SU-DHL-6 (cell line): ENCODE results near the gene THOC6.

Experiments used
- H2AFZ ChIP-seq: fragments of 200-600 bp; sonication (generic); 2 replicates; pipeline ENCODE4 v1.6.1; 2014; ENCODE audit warnings: low read depth, mild to moderate bottlenecking, moderate library complexity, mixed read lengths, antibody characterized with exemption, low read length; ENCODE audit not compliant: severe bottlenecking
- H3F3A ChIP-seq: fragments of 200-600 bp; shearing (Covaris generic); 2 replicates; pipeline ENCODE4 v1.6.0; 2016; ENCODE audit warnings: antibody characterized with exemption, mild to moderate bottlenecking; ENCODE audit not compliant: insufficient read depth
- H3K27ac ChIP-seq: fragments of 200-600 bp; sonication (generic); 2 replicates; pipeline ENCODE4 v1.5.1; 2016; ENCODE audit warnings: low read depth, mild to moderate bottlenecking, low read length, moderate library complexity, mixed read lengths
- H3K27me3 ChIP-seq: fragments of 200-600 bp; sonication (generic), shearing (Covaris generic); 2 replicates; pipeline ENCODE4 v1.6.0; 2014; ENCODE audit warnings: mild to moderate bottlenecking, low read length
- H3K36me3 ChIP-seq: fragments of 200-600 bp; sonication (generic); 2 replicates; pipeline ENCODE4 v1.6.1; 2014; ENCODE audit warnings: mild to moderate bottlenecking, low read length, mixed read lengths
- H3K4me2 ChIP-seq: fragments of 300-600, 200-600 bp; shearing (Covaris generic), sonication (generic); 2 replicates; pipeline ENCODE4 v1.6.0; 2014; ENCODE audit warnings: low read length, low read depth, mild to moderate bottlenecking; ENCODE audit not compliant: poor library complexity, severe bottlenecking
- H3K4me3 ChIP-seq: fragments of 200-600 bp; sonication (generic); 2 replicates; pipeline ENCODE4 v1.5.1; 2014; ENCODE audit warnings: antibody characterized with exemption, low read length, mild to moderate bottlenecking, mixed read lengths; ENCODE audit not compliant: insufficient read depth, poor library complexity, severe bottlenecking
- H3K79me2 ChIP-seq: fragments of 200-600 bp; sonication (generic); 2 replicates; pipeline ENCODE4 v1.6.1; 2014; ENCODE audit warnings: mild to moderate bottlenecking, low read length, moderate library complexity; ENCODE audit not compliant: insufficient read depth
- H3K9ac ChIP-seq: fragments of 200-600 bp; sonication (generic); 2 replicates; pipeline ENCODE4 v1.7.0; 2014; ENCODE audit warnings: mild to moderate bottlenecking, low read length
- H3K9me2 ChIP-seq: fragments of 200-600 bp; sonication (generic); replicated peaks from 2 replicates; pipeline ENCODE4 v1.6.1; 2014; ENCODE audit warnings: low read length; ENCODE audit not compliant: insufficient read depth
- H3K9me3 ChIP-seq: fragments of 200-600 bp; sonication (generic); 2 replicates; pipeline ENCODE4 v1.6.1; 2014; ENCODE audit warnings: low read length, mixed read lengths; ENCODE audit not compliant: insufficient read depth
- H4K20me1 ChIP-seq: fragments of 200-600 bp; sonication (generic); 2 replicates; pipeline ENCODE4 v1.6.1; 2014; ENCODE audit warnings: low read depth, mild to moderate bottlenecking, antibody characterized with exemption, low read length, moderate library complexity, mixed read lengths
- EZH2phosphoT487 ChIP-seq: fragments of 200-600 bp; sonication (generic), shearing (Covaris generic); conservative IDR thresholded peaks from 2 replicates; pipeline ENCODE4 v1.6.1; 2018; ENCODE audit warnings: mild to moderate bottlenecking, antibody characterized with exemption, low read length, moderate library complexity, mixed read lengths
- TF ChIP-seq, protein P1 (sequence below): fragments of 200-600 bp; sonication (generic); IDR thresholded peaks from one replicate; pipeline ENCODE4 v1.5.1; 2017; ENCODE audit warnings: antibody characterized with exemption, mild to moderate bottlenecking, low read length, moderate library complexity; ENCODE audit not compliant: insufficient read depth, poor library complexity, severe bottlenecking

The THOC6 gene

DNA sequence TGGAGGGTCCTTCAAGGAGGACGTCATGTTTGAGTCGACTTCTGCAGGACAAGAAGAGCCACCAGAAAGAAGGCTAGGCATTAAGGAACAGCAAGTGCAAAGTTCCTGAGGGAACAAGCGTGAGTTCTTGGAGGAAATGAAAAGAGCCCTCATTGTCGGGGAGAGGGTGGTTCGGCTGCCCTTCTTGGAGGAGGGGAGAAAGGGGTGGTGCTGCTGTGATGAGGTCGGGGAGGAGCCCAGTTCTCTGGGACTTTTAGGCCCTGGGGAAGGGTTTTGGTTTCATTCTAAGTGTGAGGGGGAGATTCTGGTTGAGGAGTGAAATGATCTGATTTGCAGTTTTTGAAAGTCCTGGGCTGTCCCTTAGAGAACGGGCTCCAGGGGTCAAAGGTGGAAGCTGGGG, 8.8 kb downstream of the THOC6 start:
- H3K79me2 ChIP-seq = no peaks in the 10 kb centered on the region
- no peaks in the 10 kb centered on the region for H3K9me3 ChIP-seq
- no peak overlapping the region for H3K4me3 ChIP-seq
- no peaks in the 10 kb centered on the region for H3K9me2 ChIP-seq
- H3K27me3 ChIP-seq = no peaks in the 10 kb centered on the region
- H2AFZ ChIP-seq = no peak overlapping the region
- H4K20me1 ChIP-seq = no peaks in the 10 kb centered on the region
- no peak overlapping the region for H3K9ac ChIP-seq
- H3K36me3 ChIP-seq = no peaks in the 10 kb centered on the region
- no peak overlapping the region for H3K4me2 ChIP-seq
- H3F3A ChIP-seq = no peaks in the 10 kb centered on the region
- no peak overlapping the region for H3K27ac ChIP-seq
- TF ChIP-seq EZH2phosphoT487 = no peak
- TF ChIP-seq, protein P1, sequence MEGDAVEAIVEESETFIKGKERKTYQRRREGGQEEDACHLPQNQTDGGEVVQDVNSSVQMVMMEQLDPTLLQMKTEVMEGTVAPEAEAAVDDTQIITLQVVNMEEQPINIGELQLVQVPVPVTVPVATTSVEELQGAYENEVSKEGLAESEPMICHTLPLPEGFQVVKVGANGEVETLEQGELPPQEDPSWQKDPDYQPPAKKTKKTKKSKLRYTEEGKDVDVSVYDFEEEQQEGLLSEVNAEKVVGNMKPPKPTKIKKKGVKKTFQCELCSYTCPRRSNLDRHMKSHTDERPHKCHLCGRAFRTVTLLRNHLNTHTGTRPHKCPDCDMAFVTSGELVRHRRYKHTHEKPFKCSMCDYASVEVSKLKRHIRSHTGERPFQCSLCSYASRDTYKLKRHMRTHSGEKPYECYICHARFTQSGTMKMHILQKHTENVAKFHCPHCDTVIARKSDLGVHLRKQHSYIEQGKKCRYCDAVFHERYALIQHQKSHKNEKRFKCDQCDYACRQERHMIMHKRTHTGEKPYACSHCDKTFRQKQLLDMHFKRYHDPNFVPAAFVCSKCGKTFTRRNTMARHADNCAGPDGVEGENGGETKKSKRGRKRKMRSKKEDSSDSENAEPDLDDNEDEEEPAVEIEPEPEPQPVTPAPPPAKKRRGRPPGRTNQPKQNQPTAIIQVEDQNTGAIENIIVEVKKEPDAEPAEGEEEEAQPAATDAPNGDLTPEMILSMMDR = no peak

DNA sequence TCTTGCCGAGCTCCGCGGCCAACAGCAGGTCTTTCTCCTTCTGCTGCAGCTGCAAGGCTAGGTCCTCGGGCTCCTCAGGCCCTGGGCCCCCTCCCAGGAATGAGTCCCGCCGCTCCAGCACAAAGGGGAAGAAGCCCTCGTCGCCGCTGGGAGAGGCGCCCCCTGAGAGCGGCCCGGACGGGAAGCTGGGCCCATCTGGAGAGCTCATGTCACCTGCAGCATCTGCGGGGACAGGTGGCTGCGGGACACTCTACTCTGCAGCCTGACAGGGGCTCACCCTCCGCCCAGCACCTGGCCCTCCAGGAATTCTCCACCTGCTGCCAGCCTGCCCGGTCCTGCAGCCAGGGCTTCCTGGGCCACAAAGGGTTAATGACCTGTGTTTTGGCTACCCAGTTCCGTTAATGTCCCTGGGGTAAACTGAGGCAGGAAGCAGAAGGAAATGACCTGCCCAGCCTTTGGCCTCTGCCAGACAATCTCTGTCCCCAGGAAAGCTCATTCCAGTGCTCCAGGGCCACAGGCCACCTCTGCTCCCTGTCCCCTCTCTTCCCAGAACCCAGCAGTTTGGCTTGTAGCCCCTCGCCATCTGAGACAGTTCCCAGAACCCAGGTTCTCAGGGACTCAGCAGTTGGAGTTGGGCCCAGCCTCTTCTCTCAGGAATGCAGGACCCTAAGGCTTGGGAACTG, 11.6 kb downstream of the THOC6 start:
- Histone ChIP-seq H3K36me3 (no peaks in the 10 kb centered on the region), H3K9ac (no peak overlapping the region), H3K79me2 (no peaks in the 10 kb centered on the region), H3K4me3 (no peak overlapping the region), H3K27me3 (no peaks in the 10 kb centered on the region), H2AFZ (no peak overlapping the region), H3K27ac (no peak overlapping the region), H3K4me2 (no peak overlapping the region), H3K9me2 (no peaks in the 10 kb centered on the region), H3F3A (no peaks in the 10 kb centered on the region), H4K20me1 (no peaks in the 10 kb centered on the region), H3K9me3 (no peaks in the 10 kb centered on the region)
- TF ChIP-seq, protein P1 = no peak
- no peak for TF ChIP-seq EZH2phosphoT487

DNA sequence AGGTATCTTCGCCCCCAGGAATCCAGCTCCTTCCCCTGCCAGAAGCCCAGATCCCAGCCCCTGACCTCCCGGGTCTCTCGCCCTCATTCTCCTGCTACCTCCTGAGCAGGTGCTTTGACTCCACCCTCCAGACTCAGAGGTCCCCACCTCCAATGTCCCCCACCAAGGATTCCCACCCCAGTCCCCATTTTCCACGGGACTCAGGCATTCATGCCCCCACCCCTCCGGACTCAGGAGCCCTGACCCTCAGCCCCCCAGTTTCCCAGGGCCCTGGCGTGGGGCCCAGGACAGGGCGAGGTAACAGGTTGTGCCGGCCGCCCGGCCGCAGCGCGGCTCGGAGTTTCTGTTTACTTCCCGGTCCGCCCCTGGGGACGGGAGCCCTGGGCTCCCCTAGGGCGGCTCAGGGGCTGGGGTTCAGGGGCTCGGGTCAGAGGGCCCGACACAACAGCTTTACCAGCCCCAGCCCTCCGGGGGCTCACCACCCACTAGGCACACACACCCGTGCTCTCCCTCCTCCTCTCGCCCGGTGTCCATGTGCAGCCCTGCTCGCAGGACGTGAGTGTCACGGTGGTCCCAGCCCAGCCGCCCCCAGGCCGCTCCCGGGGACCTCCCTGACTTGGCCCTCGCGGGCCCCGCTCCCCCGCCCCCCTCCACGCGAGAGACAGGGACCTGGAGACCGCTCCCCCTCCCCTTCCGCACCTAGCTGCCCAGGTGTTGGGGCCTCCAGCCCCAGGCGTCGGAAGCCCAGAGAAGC, 12.3 kb downstream of the THOC6 start:
- H3K27ac ChIP-seq = no peak overlapping the region
- no peak overlapping the region for H3K9ac ChIP-seq
- no peak overlapping the region for H3K4me2 ChIP-seq
- H3K36me3 ChIP-seq = no peaks in the 10 kb centered on the region
- H3F3A ChIP-seq = no peaks in the 10 kb centered on the region
- H3K79me2 ChIP-seq = no peaks in the 10 kb centered on the region
- H3K4me3 ChIP-seq = no peak overlapping the region
- no peaks in the 10 kb centered on the region for H3K9me2 ChIP-seq
- no peaks in the 10 kb centered on the region for H4K20me1 ChIP-seq
- no peak for TF ChIP-seq EZH2phosphoT487
- TF ChIP-seq, protein P1 = no peak
- no peaks in the 10 kb centered on the region for H3K27me3 ChIP-seq
- no peak overlapping the region for H2AFZ ChIP-seq
- no peaks in the 10 kb centered on the region for H3K9me3 ChIP-seq
